IMR-90 (cell line): ENCODE results near the gene ABCF3. TPM values are rescaled to one million over a fixed set of nuclear protein-coding genes. Genes with fewer than 3 reads are reported as not detected.
A peak's percentile ranks its signal among the peaks of the same experiment; 100 is the strongest.

ENCODE experiments used
- ATAC-seq: fragments of 200-7000 bp; cut with Tn5 transposase; 2 replicates; pipeline ENCODE4 v1.9.1; 2020; ENCODE audit warnings: low read depth, mild to moderate bottlenecking, moderate library complexity
- BruUV-seq: library from RNA; stranded (reverse); fragments of 400-500 nt; replicated peaks from 2 replicates; lab custom pipeline; 2021; lab: Mats Ljungman, UMichigan
- CTCF ChIA-PET: fragments of 300-600 bp; formaldehyde crosslinking; extraction: SDS; loops from one replicate; lab custom pipeline; 2021; ENCODE audit warnings: antibody characterized with exemption; lab: Yijun Ruan, JAX
- POLR2A ChIA-PET: fragments of 300-600 bp; sonication (Branson Sonifier 250); formaldehyde crosslinking; loops from one replicate; lab custom pipeline; 2022; ENCODE audit warnings: antibody characterized with exemption; ENCODE audit not compliant: unreplicated experiment; lab: Charles Lee
- DNase-seq: peaks from one replicate; pipeline ENCODE4 v3.0.0; 2013
- H2AFZ ChIP-seq: replicated peaks from 2 replicates; pipeline ENCODE3; 2013; ENCODE audit warnings: low read length, mild to moderate bottlenecking; ENCODE audit not compliant: poor library complexity
- H2AK5ac ChIP-seq: 2 replicates; pipeline ENCODE4 v1.6.1; 2013; ENCODE audit warnings: low read depth, low read length, inconsistent platforms
- H2AK9ac ChIP-seq: replicated peaks from 2 replicates; pipeline ENCODE3; 2013; ENCODE audit warnings: mild to moderate bottlenecking, low read depth, low read length, moderate library complexity; ENCODE audit not compliant: poor library complexity
- H2BK120ac ChIP-seq: 2 replicates; pipeline ENCODE4 v1.6.1; 2013; ENCODE audit warnings: low read depth, low read length, inconsistent platforms
- H2BK15ac ChIP-seq: 3 replicates; pipeline ENCODE4 v1.6.1; 2013; ENCODE audit warnings: low read depth, low read length, inconsistent platforms
- H2BK20ac ChIP-seq: 2 replicates; pipeline ENCODE4 v1.6.1; 2013; ENCODE audit warnings: low read depth, mild to moderate bottlenecking, inconsistent platforms, low read length, moderate library complexity
- H2BK5ac ChIP-seq: 2 replicates; pipeline ENCODE4 v1.6.1; 2013; ENCODE audit warnings: mild to moderate bottlenecking, low read depth, low read length, inconsistent platforms; ENCODE audit not compliant: poor library complexity, severe bottlenecking
- H3K14ac ChIP-seq: replicated peaks from 2 replicates; pipeline ENCODE4 v1.6.1; 2013; ENCODE audit warnings: low read depth, low read length, inconsistent platforms
- H3K18ac ChIP-seq: 2 replicates; pipeline ENCODE4 v1.6.1; 2013; ENCODE audit warnings: low read depth, low read length, control low read depth
- H3K23ac ChIP-seq: 2 replicates; pipeline ENCODE4 v1.6.1; 2013; ENCODE audit warnings: low read depth, low read length, inconsistent platforms
- H3K27ac ChIP-seq: 2 replicates; pipeline ENCODE4 v1.5.1; 2013; ENCODE audit warnings: mild to moderate bottlenecking, control low read depth, low read length; ENCODE audit not compliant: insufficient read depth
- H3K27me3 ChIP-seq: 2 replicates; pipeline ENCODE4 v1.6.1; 2013; ENCODE audit warnings: low read length; ENCODE audit not compliant: control insufficient read depth, insufficient read depth
- H3K36me3 ChIP-seq: 2 replicates; pipeline ENCODE4 v1.6.1; 2013; ENCODE audit warnings: low read length, mixed read lengths; ENCODE audit not compliant: control insufficient read depth, insufficient read depth
- H3K4ac ChIP-seq: 2 replicates; pipeline ENCODE4 v1.6.1; 2013; ENCODE audit warnings: low read depth, low read length, inconsistent platforms
- H3K4me1 ChIP-seq: 2 replicates; pipeline ENCODE4 v1.6.1; 2013; ENCODE audit warnings: low read length, mixed read lengths; ENCODE audit not compliant: control insufficient read depth, insufficient read depth
- H3K4me2 ChIP-seq: 2 replicates; pipeline ENCODE4 v1.6.1; 2013; ENCODE audit warnings: low read depth, mild to moderate bottlenecking, control low read depth, low read length, moderate library complexity
- H3K4me3 ChIP-seq: 2 replicates; pipeline ENCODE4 v1.5.1; 2013; ENCODE audit warnings: low read depth, mild to moderate bottlenecking, control low read depth, low read length, moderate library complexity; ENCODE audit not compliant: insufficient read depth
- H3K56ac ChIP-seq: 2 replicates; pipeline ENCODE4 v1.6.1; 2013; ENCODE audit warnings: low read length, inconsistent platforms; ENCODE audit not compliant: insufficient read depth; ENCODE audit errors: extremely low read depth
- H3K79me1 ChIP-seq, 2 experiments: 2 replicates each; pipeline ENCODE4 v1.6.1; 2013; ENCODE audit warnings: low read length in 2 of 2, inconsistent platforms in 1 of 2, low read depth in 1 of 2
- H3K9ac ChIP-seq: 2 replicates; pipeline ENCODE4 v1.6.1; 2013; ENCODE audit warnings: low read depth, low read length, control low read depth
- H3K9me1 ChIP-seq: 2 replicates; pipeline ENCODE4 v1.6.1; 2013; ENCODE audit warnings: low read length, inconsistent platforms; ENCODE audit not compliant: insufficient read depth
- H3K9me3 ChIP-seq: 2 replicates; pipeline ENCODE4 v1.6.1; 2013; ENCODE audit warnings: low read length; ENCODE audit not compliant: control insufficient read depth, insufficient read depth
- H4K20me1 ChIP-seq: 2 replicates; pipeline ENCODE4 v1.6.1; 2013; ENCODE audit warnings: low read length, inconsistent platforms; ENCODE audit not compliant: insufficient read depth
- H4K5ac ChIP-seq: 2 replicates; pipeline ENCODE4 v1.6.1; 2013; ENCODE audit warnings: mild to moderate bottlenecking, low read depth, low read length, control low read depth
- H4K8ac ChIP-seq, 2 experiments: 2 replicates each; pipeline ENCODE4 v1.6.1; 2013; ENCODE audit warnings: low read depth in 2 of 2, low read length in 2 of 2, control low read depth in 1 of 2, inconsistent platforms in 1 of 2
- H4K91ac ChIP-seq: 2 replicates; pipeline ENCODE4 v1.6.1; 2013; ENCODE audit warnings: low read depth, low read length, inconsistent platforms; ENCODE audit not compliant: insufficient read depth
- CEBPB ChIP-seq: IDR thresholded peaks from 2 replicates; pipeline ENCODE4 v1.6.1; 2012; ENCODE audit warnings: low read depth, low read length, improper control_type of control experiment
- CHD1 ChIP-seq: IDR thresholded peaks from 2 replicates; pipeline ENCODE4 v1.6.1; 2012; ENCODE audit warnings: low read depth, low read length, improper control_type of control experiment
- CTCF ChIP-seq: conservative IDR thresholded peaks from 2 replicates; pipeline ENCODE4 v1.5.1; 2012; ENCODE audit warnings: mild to moderate bottlenecking, low read depth, low read length, improper control_type of control experiment
- ELK1 ChIP-seq: fragments of 150-350 bp; IDR thresholded peaks from 2 replicates; pipeline ENCODE4 v1.6.1; 2016; ENCODE audit warnings: low read depth, mild to moderate bottlenecking, low read length, moderate library complexity, borderline replicate concordance
- FOS ChIP-seq: fragments of 150-350 bp; IDR thresholded peaks from 2 replicates; pipeline ENCODE4 v1.6.1; 2016; ENCODE audit warnings: low read depth, low read length
- MAFK ChIP-seq: IDR thresholded peaks from 2 replicates; pipeline ENCODE4 v1.6.1; 2012; ENCODE audit warnings: low read depth, low read length, improper control_type of control experiment
- MAZ ChIP-seq: IDR thresholded peaks from 2 replicates; pipeline ENCODE4 v1.6.1; 2012; ENCODE audit warnings: low read depth, mild to moderate bottlenecking, low read length, improper control_type of control experiment, moderate library complexity, borderline replicate concordance
- MXI1 ChIP-seq: IDR thresholded peaks from 2 replicates; pipeline ENCODE4 v1.6.1; 2012; ENCODE audit warnings: low read depth, mild to moderate bottlenecking, low read length, moderate library complexity, borderline replicate concordance
- NFE2L2 ChIP-seq: fragments of 150-350 bp; IDR thresholded peaks from 2 replicates; pipeline ENCODE4 v1.6.1; 2016; ENCODE audit warnings: low read depth, mild to moderate bottlenecking, low read length
- POLR2A ChIP-seq: IDR thresholded peaks from 2 replicates; pipeline ENCODE4 v1.6.1; 2012; ENCODE audit warnings: mild to moderate bottlenecking, low read depth, low read length
- RFX5 ChIP-seq: IDR thresholded peaks from 2 replicates; pipeline ENCODE4 v1.8.0; 2012; ENCODE audit warnings: low read depth, mild to moderate bottlenecking, low read length, moderate library complexity
- WGBS, 2 experiments: methylation state at CpG; one replicate each; pipeline versions ENCODE4 v1.1.5 to v1.1.7; 2013; ENCODE audit warnings: missing lambda C conversion rate in 2 of 2; ENCODE audit not compliant: insufficient read length in 1 of 2; ENCODE audit errors: extremely low coverage in 2 of 2; 5-methylcytosine and 5-hydroxymethylcytosine counted together
- dilution Hi-C: fragments of 300-500 bp; cut with HindIII; formaldehyde crosslinking; loops from one replicate; pipeline ENCODE4 v1.14.3; 2018; ENCODE audit warnings: low sequenced_read_pairs; ENCODE audit not compliant: unreplicated experiment
- in situ Hi-C: fragments of 300-500 bp; cut with MboI; formaldehyde crosslinking; loops from 3 replicates; pipeline ENCODE4 v1.14.3; 2019; ENCODE audit warnings: low sequenced_read_pairs, inconsistent platforms, mixed read lengths
- intact Hi-C: fragments of 100-400 bp; cut with micrococcal nuclease; formaldehyde crosslinking; loops from 2 replicates; pipeline ENCODE4 v1.10.0; 2022
- polyA plus RNA-seq, 3 experiments: library from polyadenylated mRNA; depleted of rRNA; stranded (reverse); fragments of >200 nt; gene quantifications; 2 replicates each; pipeline ENCODE4 v1.2.3, GENCODE V29; 2012; ENCODE audit warnings: low replicate concordance in 1 of 3
- total RNA-seq: library from RNA; depleted of rRNA; stranded (reverse); fragments of >200 nt; gene quantifications from 2 replicates; pipeline ENCODE4 v1.2.3, GENCODE V29; 2012
- TF ChIP-seq, protein P1 (sequence below): fragments of 150-350 bp; IDR thresholded peaks from 2 replicates; pipeline ENCODE4 v1.6.1; 2017; ENCODE audit warnings: mild to moderate bottlenecking, antibody characterized with exemption, low read length, low read depth

The ABCF3 gene
- total and polyA plus RNA-seq, 2 of the 4 experiments (the other 2 are of a cell fraction) = 36.9 to 59.2 TPM

- Histone ChIP-seq H3K4me1 (peaks cover 3% of the 10 kb centered on the region; the same call in 1 of the 2 replicates), H3K56ac (no peak overlapping the region), H3K18ac (no peak overlapping the region), H3K4ac (no peak overlapping the region; the same call in 1 of the 2 replicates), H3K23ac (no peak overlapping the region), H2BK15ac (no peak overlapping the region), H3K27ac (no peak overlapping the region), H4K20me1 (peaks cover 32% of the 10 kb centered on the region), H3K4me2 (no peak overlapping the region), H3K9me3 (no peaks in the 10 kb centered on the region), H4K8ac (peak overlapping the region in 1 of 2 experiments; percentile 86; a peak in 1 of 4 replicates), H2AK9ac (no peak overlapping the region), H3K27me3 (no peaks in the 10 kb centered on the region), H3K9me1 (0 out of 2 replicates have a peak, but pooled peaks cover 8% of the 10 kb centered on the region), H3K79me1 (peaks cover 37 to 66% of the 10 kb centered on the region in 2 experiments), H3K9ac (no peak overlapping the region), H2BK5ac (peak overlapping the region; percentile 27), H3K4me3 (no peak overlapping the region), H4K91ac (no peak overlapping the region), H2AFZ (no peak overlapping the region), H2AK5ac (no peak overlapping the region), H4K5ac (no peak overlapping the region; the same call in 1 of the 2 replicates), H2BK20ac (no peak overlapping the region), H2BK120ac (no peak overlapping the region), H3K36me3 (peaks cover 67% of the 10 kb centered on the region), H3K14ac (no peak overlapping the region)
- no TSS peak for BruUV-seq
- in situ Hi-C loops (no loop called here), dilution Hi-C loops (no loop called here), intact Hi-C loops (loop anchor here (1.0 kb wide), 1 partner anchor 7 kb away; no protein-coding TSS in a partner anchor)
- ChIA-PET CTCF (interaction anchor here (0.5 kb wide), 1 partner anchor 293 kb away, joined by 3 read pairs; no protein-coding TSS in a partner anchor), POLR2A (interaction anchor here (0.6 to 0.7 kb wide), 2 partner anchors 38 to 705 kb away, joined by 3 read pairs; no protein-coding TSS in a partner anchor)
- 92% methylated on average over 9 of the region's 18 CpGs; no CpG with 5 or more reads in 1 of the 2 experiments for WGBS, 2 experiments
- TF ChIP-seq MXI1 (no peak), RFX5 (no peak), NFE2L2 (no peak), POLR2A (no peak), MAZ (no peak), CTCF (no peak), ELK1 (no peak), CHD1 (no peak), FOS (no peak), CEBPB (no peak), MAFK (no peak)
- TF ChIP-seq, protein P1, sequence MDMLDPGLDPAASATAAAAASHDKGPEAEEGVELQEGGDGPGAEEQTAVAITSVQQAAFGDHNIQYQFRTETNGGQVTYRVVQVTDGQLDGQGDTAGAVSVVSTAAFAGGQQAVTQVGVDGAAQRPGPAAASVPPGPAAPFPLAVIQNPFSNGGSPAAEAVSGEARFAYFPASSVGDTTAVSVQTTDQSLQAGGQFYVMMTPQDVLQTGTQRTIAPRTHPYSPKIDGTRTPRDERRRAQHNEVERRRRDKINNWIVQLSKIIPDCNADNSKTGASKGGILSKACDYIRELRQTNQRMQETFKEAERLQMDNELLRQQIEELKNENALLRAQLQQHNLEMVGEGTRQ = no peak
- ATAC-seq = no peak
- no peak for DNase-seq
Observed at GRCh38 chr3:184184546-184185230, 1.3 kb upstream of the ABCF3 start.
